NT2/D1 (cell line): ENCODE results near the gene TMEM247.

Source experiments
- SUZ12 ChIP-seq: IDR thresholded peaks from 2 replicates; pipeline ENCODE4 v1.6.1; 2011; ENCODE audit not compliant: insufficient read length, insufficient read depth; ENCODE audit errors: extremely low read depth
- YY1 ChIP-seq: IDR thresholded peaks from 2 replicates; pipeline ENCODE4 v1.6.1; 2011; ENCODE audit not compliant: insufficient read length, insufficient read depth
- ZNF274 ChIP-seq: IDR thresholded peaks from 2 replicates; pipeline ENCODE4 v1.6.1; 2011; ENCODE audit warnings: mild to moderate bottlenecking, low read depth, low read length

DNA sequence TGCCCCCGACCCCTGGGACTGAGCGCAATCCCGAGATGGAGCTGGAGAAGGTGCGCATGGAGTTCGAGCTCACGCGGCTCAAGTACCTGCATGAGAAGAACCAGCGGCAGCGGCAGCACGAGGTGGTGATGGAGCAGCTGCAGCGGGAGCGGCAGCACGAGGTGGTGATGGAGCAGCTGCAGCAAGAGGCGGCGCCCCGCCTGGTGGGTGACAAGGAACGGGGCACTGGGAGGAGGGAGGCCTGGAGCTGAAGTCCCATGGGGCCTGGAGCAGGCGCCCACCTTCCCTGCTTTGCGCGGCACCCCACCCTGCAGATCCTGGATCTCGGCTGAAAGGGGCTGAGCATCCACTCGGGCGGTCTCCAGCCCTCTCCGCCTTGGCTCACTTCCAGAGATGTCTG is 1.2 kb downstream of the TMEM247 start:
- no peak for TF ChIP-seq ZNF274
- no peak for TF ChIP-seq YY1
- TF ChIP-seq SUZ12: no peak
